Activated naive CD8-positive, alpha-beta T cell treated with anti-CD3 and anti-CD28 coated beads, Interleukin-2, amount 10 ng/mL, durations not matched to agents 7 days and 5 days (primary cell): ENCODE data around the gene MLIP. TPM values are rescaled to one million over a fixed set of nuclear protein-coding genes. Genes with fewer than 3 reads are reported as not detected.

Source experiments
- ATAC-seq: fragments of 150-1000 bp; cut with Tn5 transposase; one replicate; pipeline ENCODE4 v1.10.0; 2021; ENCODE audit warnings: low read depth, moderate library complexity
- POLR2A ChIA-PET: fragments of 350-600 bp; sonication (Branson Sonifier 250); formaldehyde crosslinking; loops from one replicate; lab custom pipeline; 2021; ENCODE audit warnings: antibody characterized with exemption; lab: Charles Lee
- DNase-seq: peaks from one replicate; pipeline ENCODE4 v3.0.0; 2021
- H3K27ac Mint-ChIP-seq: one replicate; pipeline ENCODE4 v1.8.0; 2022; ENCODE audit warnings: mild to moderate bottlenecking, mixed read lengths
- H3K27me3 Mint-ChIP-seq: one replicate; pipeline ENCODE4 v1.8.0; 2022; ENCODE audit warnings: mild to moderate bottlenecking, moderate library complexity, mixed read lengths
- H3K36me3 Mint-ChIP-seq: one replicate; pipeline ENCODE4 v1.8.0; 2021; ENCODE audit warnings: mild to moderate bottlenecking, mixed read lengths
- H3K4me1 Mint-ChIP-seq: one replicate; pipeline ENCODE4 v1.8.0; 2021; ENCODE audit warnings: mixed read lengths
- H3K4me3 Mint-ChIP-seq: one replicate; pipeline ENCODE4 v1.8.0; 2022; ENCODE audit warnings: mild to moderate bottlenecking, moderate library complexity, mixed read lengths
- H3K9me3 Mint-ChIP-seq: one replicate; pipeline ENCODE4 v1.8.0; 2021; ENCODE audit warnings: mixed read lengths
- total RNA-seq, 2 experiments: library from RNA; stranded (reverse); gene quantifications; one replicate each; pipeline ENCODE4 v1.2.3, GENCODE V29; 2021

Gene MLIP
- total RNA-seq, 2 experiments from 2014 or later: not detected

GRCh38 chr6:54294965-54295532 lies 183.8 kb downstream of the MLIP start:
- Mint-ChIP-seq H3K27me3 (no peaks in the 10 kb centered on the region), H3K9me3 (peaks cover 5% of the 10 kb centered on the region), H3K27ac (no peak overlapping the region), H3K36me3 (no peaks in the 10 kb centered on the region), H3K4me3 (no peak overlapping the region), H3K4me1 (no peaks in the 10 kb centered on the region)
- ATAC-seq (no peak), DNase-seq (no peak)
- POLR2A ChIA-PET: no interaction called here

- Mint-ChIP-seq H3K9me3 (peaks cover 2% of the 10 kb centered on the region), H3K27me3 (no peaks in the 10 kb centered on the region), H3K27ac (no peak overlapping the region), H3K4me1 (no peaks in the 10 kb centered on the region), H3K4me3 (no peak overlapping the region), H3K36me3 (no peaks in the 10 kb centered on the region)
- ATAC-seq (no peak), DNase-seq (no peak)
- POLR2A ChIA-PET: no interaction called here
Observed at GRCh38 chr6:54299542-54300269, 188.5 kb downstream of the MLIP start.

DNA sequence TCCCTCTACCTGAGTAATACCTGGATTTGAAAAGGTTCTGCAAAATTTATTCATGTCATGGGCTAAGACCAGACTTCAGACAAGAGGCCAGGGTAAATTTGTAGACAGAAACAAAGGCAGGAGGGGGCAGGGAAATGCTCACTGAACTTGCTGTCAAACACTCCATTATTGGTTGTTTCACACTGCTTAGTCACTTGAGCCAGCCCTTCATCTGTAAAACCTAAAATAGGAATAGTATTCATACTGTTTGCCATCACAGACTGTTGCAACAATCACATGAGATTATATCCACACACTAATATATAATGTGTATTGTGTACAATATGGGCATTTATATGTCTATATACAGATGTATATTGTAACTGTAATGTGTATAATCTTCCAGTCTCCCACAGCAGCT lies 190.5 kb downstream of the MLIP start:
- POLR2A ChIA-PET: no interaction called here
- no peak for ATAC-seq

GRCh38 chr6:54307439-54307910 lies 196.2 kb downstream of the MLIP start:
- POLR2A ChIA-PET: no interaction called here
- DNase-seq: no peak
- Mint-ChIP-seq H3K36me3 (no peaks in the 10 kb centered on the region), H3K9me3 (no peaks in the 10 kb centered on the region), H3K27me3 (no peaks in the 10 kb centered on the region), H3K4me1 (no peaks in the 10 kb centered on the region), H3K27ac (no peak overlapping the region), H3K4me3 (no peak overlapping the region)
- no peak for ATAC-seq

More for the DNA sequence above, 190.5 kb downstream of the MLIP start:
- Mint-ChIP-seq H3K4me1 (no peaks in the 10 kb centered on the region), H3K36me3 (no peaks in the 10 kb centered on the region), H3K4me3 (no peak overlapping the region), H3K27me3 (no peaks in the 10 kb centered on the region), H3K27ac (no peak overlapping the region), H3K9me3 (no peaks in the 10 kb centered on the region)
- DNase-seq: no peak

DNA sequence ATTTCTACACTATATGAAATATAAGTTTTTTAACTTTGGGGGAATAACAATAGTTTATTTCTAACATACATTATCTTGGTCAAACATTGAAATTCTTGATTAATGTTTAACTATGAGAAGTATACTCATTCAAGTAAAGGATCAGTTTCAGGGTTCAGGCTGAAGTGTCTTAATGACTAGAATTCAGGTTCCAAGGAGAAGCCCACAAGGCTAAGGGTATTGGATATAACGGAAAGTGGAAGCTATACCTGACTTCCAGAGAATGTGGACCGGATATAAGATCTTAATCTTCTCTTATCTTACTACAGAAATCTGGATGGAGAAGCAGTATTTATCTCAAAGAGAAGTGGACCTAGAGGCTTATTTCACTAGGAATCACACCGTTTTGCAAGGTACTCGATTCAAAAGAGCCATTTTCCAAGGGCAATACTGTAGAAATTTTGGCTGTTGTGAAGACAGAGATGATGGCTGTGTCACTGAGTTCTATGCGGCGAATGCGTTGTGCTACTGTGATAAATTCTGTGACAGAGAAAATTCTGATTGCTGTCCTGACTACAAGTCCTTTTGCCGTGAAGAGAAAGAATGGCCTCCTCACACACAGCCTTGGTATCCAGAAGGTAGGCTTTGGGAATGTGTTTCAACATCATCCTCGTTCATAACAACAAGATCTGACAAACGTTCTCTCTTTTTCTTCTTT lies 197.2 kb downstream of the MLIP start, which contains the start of gene TINAG:
Gene TINAG, plus strand, starts transcription at position 153 of the 697 bp plus-strand sequence. Its CDS starts 110 bp downstream, at position 263.
- H3K4me3 Mint-ChIP-seq: no peak within 1 kb of the TSS
- no peak within 1 kb of the TSS for H3K27ac Mint-ChIP-seq
- DNase-seq: no peak
- no peaks in the 10 kb centered on the region for H3K27me3 Mint-ChIP-seq
- no peaks in the 10 kb centered on the region for H3K4me1 Mint-ChIP-seq
- H3K36me3 Mint-ChIP-seq: no peaks in the 10 kb centered on the region
- ATAC-seq: no peak
- POLR2A ChIA-PET: no interaction called here
- H3K9me3 Mint-ChIP-seq: no peaks in the 10 kb centered on the region

GRCh38 chr6:54308986-54309315 lies 197.7 kb downstream of the MLIP start:
- DNase-seq (no peak), ATAC-seq (no peak)
- Mint-ChIP-seq H3K27ac (no peak overlapping the region), H3K36me3 (no peaks in the 10 kb centered on the region), H3K9me3 (no peaks in the 10 kb centered on the region), H3K4me3 (no peak overlapping the region), H3K4me1 (no peaks in the 10 kb centered on the region), H3K27me3 (no peaks in the 10 kb centered on the region)
- POLR2A ChIA-PET: no interaction called here

DNA sequence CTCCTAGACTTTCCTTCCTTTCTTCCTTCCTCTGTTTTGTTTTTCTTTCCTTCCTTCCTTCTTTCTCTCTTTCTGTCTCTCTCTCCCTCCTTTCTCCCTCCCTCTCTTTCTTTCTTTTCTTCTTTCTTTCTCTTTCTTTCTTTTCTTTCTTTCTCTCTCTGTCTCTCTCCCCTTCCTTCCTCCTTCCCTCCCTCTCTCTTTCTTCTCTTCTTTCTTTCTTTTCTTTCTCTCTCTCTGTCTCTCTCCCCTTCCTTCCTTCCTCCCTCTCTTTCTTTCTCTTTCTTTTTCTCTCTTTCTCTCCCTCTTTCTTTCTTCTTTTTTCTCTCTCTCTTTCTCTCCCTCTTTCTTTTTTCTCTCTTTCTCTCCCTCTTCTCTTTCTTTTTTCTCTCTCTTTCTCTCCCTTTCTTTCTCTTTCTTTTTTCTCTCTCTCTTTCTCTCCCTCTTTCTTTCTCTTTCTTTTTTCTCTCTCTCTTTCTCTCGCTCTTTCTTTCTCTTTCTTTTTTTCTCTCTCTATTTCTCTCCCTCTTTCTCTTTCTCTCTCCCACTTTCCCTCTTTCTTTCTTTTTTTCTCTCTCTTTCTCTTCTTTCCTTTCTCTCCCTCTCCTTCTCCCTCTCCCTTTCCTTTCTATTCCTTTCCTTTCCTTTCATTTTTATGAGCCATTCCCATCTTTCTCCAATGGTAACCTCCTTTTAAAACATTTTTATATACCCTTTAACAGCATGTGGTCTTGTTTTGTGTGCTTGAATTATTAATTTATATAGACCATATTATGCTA lies 199.3 kb downstream of the MLIP start:
- POLR2A ChIA-PET: no interaction called here
- Mint-ChIP-seq H3K9me3 (no peaks in the 10 kb centered on the region), H3K36me3 (no peaks in the 10 kb centered on the region), H3K27me3 (no peaks in the 10 kb centered on the region), H3K4me1 (no peaks in the 10 kb centered on the region), H3K4me3 (no peak overlapping the region), H3K27ac (no peak overlapping the region)
- ATAC-seq (no peak), DNase-seq (no peak)

DNA sequence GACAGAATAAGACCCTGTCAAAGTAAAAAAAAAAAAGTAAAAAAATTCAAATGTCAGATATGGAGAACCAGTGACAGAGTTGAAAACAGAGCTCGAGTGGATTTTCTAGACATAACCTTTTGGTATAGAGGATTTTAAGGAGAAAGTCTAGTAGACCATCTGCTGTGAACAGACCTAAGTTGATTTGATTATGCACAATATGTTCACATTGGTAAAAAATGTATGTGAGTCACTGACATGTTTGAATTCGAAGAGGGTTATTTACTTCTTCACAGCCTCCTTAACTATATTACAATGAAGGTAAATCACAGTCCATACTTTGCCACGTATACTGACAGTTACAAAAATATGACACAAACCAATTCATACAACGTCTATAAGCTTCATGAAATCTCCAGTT lies 204.4 kb downstream of the MLIP start:
- H3K9me3 Mint-ChIP-seq: no peaks in the 10 kb centered on the region
- no peak overlapping the region for H3K4me3 Mint-ChIP-seq
- POLR2A ChIA-PET: no interaction called here
- no peaks in the 10 kb centered on the region for H3K4me1 Mint-ChIP-seq
- no peaks in the 10 kb centered on the region for H3K36me3 Mint-ChIP-seq
- H3K27me3 Mint-ChIP-seq: no peaks in the 10 kb centered on the region
- H3K27ac Mint-ChIP-seq: no peak overlapping the region
- no peak for DNase-seq
- no peak for ATAC-seq

Other genes starting within 250 kb of the MLIP start
- gene TINAG, start 197.0 kb downstream of the MLIP start, total RNA-seq: not detected